Peyer's patch (tissue), 4 donors: ENCODE data around the gene HTT.

ENCODE experiments used
- POLR2A ChIP-seq, 2 donors: fragments of 450-650 bp; IDR thresholded peaks; one replicate each; pipeline ENCODE4 v1.5.1; 2017; ENCODE audit warnings: antibody characterized with exemption in 2 of 2, mild to moderate bottlenecking in 2 of 2, moderate library complexity in 2 of 2
- TF ChIP-seq, protein P1 (sequence below), 6 experiments: fragments of 450-650 bp in 4 of 6; fragments of 200-600 bp in 2 of 6; sonication (generic) in 1 of 6; IDR thresholded peaks; one replicate each; pipeline ENCODE4 v1.5.1; 2017 to 2019; ENCODE audit warnings: antibody characterized with exemption in 6 of 6, mild to moderate bottlenecking in 3 of 6, moderate library complexity in 1 of 6

DNA sequence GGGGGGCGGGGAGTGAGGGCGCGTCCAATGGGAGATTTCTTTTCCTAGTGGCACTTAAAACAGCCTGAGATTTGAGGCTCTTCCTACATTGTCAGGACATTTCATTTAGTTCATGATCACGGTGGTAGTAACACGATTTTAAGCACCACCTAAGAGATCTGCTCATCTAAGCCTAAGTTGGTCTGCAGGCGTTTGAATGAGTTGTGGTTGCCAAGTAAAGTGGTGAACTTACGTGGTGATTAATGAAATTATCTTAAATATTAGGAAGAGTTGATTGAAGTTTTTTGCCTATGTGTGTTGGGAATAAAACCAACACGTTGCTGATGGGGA is 1.1 kb downstream of the HTT start:
- TF ChIP-seq, protein P1, sequence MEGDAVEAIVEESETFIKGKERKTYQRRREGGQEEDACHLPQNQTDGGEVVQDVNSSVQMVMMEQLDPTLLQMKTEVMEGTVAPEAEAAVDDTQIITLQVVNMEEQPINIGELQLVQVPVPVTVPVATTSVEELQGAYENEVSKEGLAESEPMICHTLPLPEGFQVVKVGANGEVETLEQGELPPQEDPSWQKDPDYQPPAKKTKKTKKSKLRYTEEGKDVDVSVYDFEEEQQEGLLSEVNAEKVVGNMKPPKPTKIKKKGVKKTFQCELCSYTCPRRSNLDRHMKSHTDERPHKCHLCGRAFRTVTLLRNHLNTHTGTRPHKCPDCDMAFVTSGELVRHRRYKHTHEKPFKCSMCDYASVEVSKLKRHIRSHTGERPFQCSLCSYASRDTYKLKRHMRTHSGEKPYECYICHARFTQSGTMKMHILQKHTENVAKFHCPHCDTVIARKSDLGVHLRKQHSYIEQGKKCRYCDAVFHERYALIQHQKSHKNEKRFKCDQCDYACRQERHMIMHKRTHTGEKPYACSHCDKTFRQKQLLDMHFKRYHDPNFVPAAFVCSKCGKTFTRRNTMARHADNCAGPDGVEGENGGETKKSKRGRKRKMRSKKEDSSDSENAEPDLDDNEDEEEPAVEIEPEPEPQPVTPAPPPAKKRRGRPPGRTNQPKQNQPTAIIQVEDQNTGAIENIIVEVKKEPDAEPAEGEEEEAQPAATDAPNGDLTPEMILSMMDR (IDR thresholded peaks at IDR 0.05), result no peak
- TF ChIP-seq POLR2A (IDR thresholded peaks at IDR 0.05), result no peak
